Gastroesophageal sphincter (tissue), 3 donors: ENCODE data around the gene MDM1.

Source experiments
- CTCF ChIP-seq, 4 experiments: fragments of 200-600 bp in 2 of 4; fragments of 450-650 bp in 2 of 4; sonication (generic) in 1 of 4; IDR thresholded peaks; one replicate each; pipeline ENCODE4 v1.5.1; 2017 to 2019; ENCODE audit warnings: antibody characterized with exemption in 4 of 4, mild to moderate bottlenecking in 2 of 4, moderate library complexity in 2 of 4
- POLR2AphosphoS5 ChIP-seq: sonication (generic); formaldehyde crosslinking; IDR thresholded peaks from one replicate; pipeline ENCODE4 v1.6.1; 2017; ENCODE audit warnings: antibody characterized with exemption

GRCh38 chr12:68285541-68285940, 46.6 kb downstream of the MDM1 start:
- TF ChIP-seq CTCF (IDR thresholded peaks at IDR 0.05) = no peak
- no peak for TF ChIP-seq POLR2AphosphoS5
